Activated CD8-positive, alpha-beta T cell treated with anti-CD3 and anti-CD28 coated beads, Interleukin-2, amount 10 ng/mL, durations not matched to agents 7 days and 5 days (primary cell): ENCODE results near the gene RELT. TPM values are rescaled to one million over a fixed set of nuclear protein-coding genes. Genes with fewer than 3 reads are reported as not detected.

Source experiments
- ATAC-seq: fragments of 150-1000 bp; cut with Tn5 transposase; one replicate; pipeline ENCODE4 v1.10.0; 2021; ENCODE audit warnings: moderate library complexity
- CTCF ChIA-PET: fragments of 350-600 bp; sonication (Branson Sonifier 250); formaldehyde crosslinking; loops from one replicate; lab custom pipeline; 2021; ENCODE audit warnings: antibody characterized with exemption; lab: Charles Lee
- POLR2A ChIA-PET: fragments of 350-600 bp; sonication (Branson Sonifier 250); formaldehyde crosslinking; loops from one replicate; lab custom pipeline; 2021; ENCODE audit warnings: antibody characterized with exemption; lab: Charles Lee
- DNase-seq: peaks from one replicate; pipeline ENCODE4 v3.0.0-alpha.2; 2020
- H3K27ac Mint-ChIP-seq: one replicate; pipeline ENCODE4 v1.8.0; 2021; ENCODE audit warnings: mild to moderate bottlenecking, mixed read lengths
- H3K27me3 Mint-ChIP-seq: one replicate; pipeline ENCODE4 v1.8.0; 2021; ENCODE audit warnings: low read depth, mixed read lengths
- H3K36me3 Mint-ChIP-seq: one replicate; pipeline ENCODE4 v1.8.0; 2021; ENCODE audit warnings: low read depth, mixed read lengths
- H3K4me1 Mint-ChIP-seq: one replicate; pipeline ENCODE4 v1.8.0; 2021; ENCODE audit warnings: low read depth, mixed read lengths
- H3K4me3 Mint-ChIP-seq: one replicate; pipeline ENCODE4 v1.8.0; 2021; ENCODE audit warnings: mild to moderate bottlenecking, mixed read lengths
- H3K9me3 Mint-ChIP-seq: one replicate; pipeline ENCODE4 v1.8.0; 2022; ENCODE audit warnings: mixed read lengths; ENCODE audit not compliant: insufficient read depth
- total RNA-seq, 2 experiments: library from RNA; stranded (reverse); gene quantifications; one replicate each; pipeline ENCODE4 v1.2.3, GENCODE V29; 2021

Gene RELT
- total RNA-seq, 2 experiments from 2014 or later: 28.6 to 33.2 TPM

- H3K36me3 Mint-ChIP-seq: no peaks in the 10 kb centered on the region
- H3K9me3 Mint-ChIP-seq: no peaks in the 10 kb centered on the region
- H3K4me3 Mint-ChIP-seq: no peak overlapping the region
- no peak for DNase-seq
- ATAC-seq: no peak
- no peak overlapping the region for H3K27ac Mint-ChIP-seq
- no peaks in the 10 kb centered on the region for H3K27me3 Mint-ChIP-seq
- CTCF ChIA-PET: interaction anchor here (0.9 to 5.5 kb wide), 3 partner anchors 11 to 30 kb away, joined by 3 to 59 read pairs (median 4); no protein-coding TSS in a partner anchor
- POLR2A ChIA-PET: no interaction called here
- H3K4me1 Mint-ChIP-seq: peaks cover 35% of the 10 kb centered on the region
These were observed 13.1 kb upstream of the RELT start for GRCh38 chr11:73363147-73363546.

- no peaks in the 10 kb centered on the region for H3K36me3 Mint-ChIP-seq
- DNase-seq (no peak), ATAC-seq (no peak)
- H3K9me3 Mint-ChIP-seq: no peaks in the 10 kb centered on the region
- H3K4me1 Mint-ChIP-seq: peaks cover 35% of the 10 kb centered on the region
- peak overlapping the region; percentile 97 for H3K27ac Mint-ChIP-seq
- CTCF ChIA-PET: interaction anchor here (0.7 to 5.5 kb wide), 5 partner anchors 9 to 28 kb away, joined by 3 to 59 read pairs (median 5); no protein-coding TSS in a partner anchor
- POLR2A ChIA-PET: interaction anchor here (0.6 to 2.3 kb wide), 4 partner anchors 9 to 361 kb away, joined by 3 to 7 read pairs (median 5); partner anchors contain the start of gene RELT
- H3K4me3 Mint-ChIP-seq: peak overlapping the region; percentile 36
- H3K27me3 Mint-ChIP-seq: no peaks in the 10 kb centered on the region
These were observed 10.6 kb upstream of the RELT start for GRCh38 chr11:73365352-73366264.

GRCh38 chr11:73366265-73366610 is 10.0 kb upstream of the RELT start:
- Mint-ChIP-seq H3K4me3 (peak overlapping the region; percentile 36), H3K27me3 (no peaks in the 10 kb centered on the region), H3K36me3 (no peaks in the 10 kb centered on the region), H3K9me3 (no peaks in the 10 kb centered on the region), H3K27ac (peak overlapping the region; percentile 97), H3K4me1 (peaks cover 35% of the 10 kb centered on the region)
- POLR2A ChIA-PET: interaction anchor here (0.7 to 2.3 kb wide), 4 partner anchors 9 to 53 kb away, joined by 4 to 7 read pairs (median 5); partner anchors contain the start of gene RELT
- DNase-seq (peak; percentile 65), ATAC-seq (peak; percentile 86)
- CTCF ChIA-PET: interaction anchor here (1.4 to 5.5 kb wide), 4 partner anchors 9 to 27 kb away, joined by 3 to 59 read pairs (median 6); no protein-coding TSS in a partner anchor

- Mint-ChIP-seq H3K36me3 (no peaks in the 10 kb centered on the region), H3K4me1 (peaks cover 40% of the 10 kb centered on the region), H3K4me3 (no peak overlapping the region), H3K27ac (peak overlapping the region; percentile 97), H3K9me3 (no peaks in the 10 kb centered on the region), H3K27me3 (no peaks in the 10 kb centered on the region)
- ChIA-PET POLR2A (interaction anchor here (0.7 to 2.3 kb wide), 4 partner anchors 8 to 394 kb away, joined by 4 to 7 read pairs (median 5); partner anchors contain the start of genes RAB6A and RELT), CTCF (interaction anchor here (0.8 to 5.5 kb wide), 3 partner anchors 16 to 242 kb away, joined by 3 to 59 read pairs (median 3); no protein-coding TSS in a partner anchor)
- DNase-seq (no peak), ATAC-seq (no peak)
These were observed 9.2 kb upstream of the RELT start for GRCh38 chr11:73366953-73367352.

GRCh38 chr11:73367482-73368024 is 8.6 kb upstream of the RELT start:
- no peak for DNase-seq
- Mint-ChIP-seq H3K4me3 (no peak overlapping the region), H3K27me3 (no peaks in the 10 kb centered on the region), H3K4me1 (peaks cover 46% of the 10 kb centered on the region), H3K27ac (peak overlapping the region; percentile 97), H3K9me3 (no peaks in the 10 kb centered on the region), H3K36me3 (no peaks in the 10 kb centered on the region)
- no peak for ATAC-seq
- ChIA-PET POLR2A (interaction anchor here (0.7 to 2.3 kb wide), 2 partner anchors 9 to 394 kb away, joined by 5 to 7 read pairs; partner anchors contain the start of genes RAB6A and RELT), CTCF (interaction anchor here (1.1 to 5.5 kb wide), 3 partner anchors 16 to 26 kb away, joined by 3 to 59 read pairs (median 4); no protein-coding TSS in a partner anchor)

GRCh38 chr11:73372375-73372993 is 3.7 kb upstream of the RELT start:
- peak overlapping the region; percentile 58 for H3K27ac Mint-ChIP-seq
- H3K4me1 Mint-ChIP-seq: peaks cover 36% of the 10 kb centered on the region
- no peaks in the 10 kb centered on the region for H3K9me3 Mint-ChIP-seq
- POLR2A ChIA-PET: interaction anchor here (0.6 to 1.4 kb wide), 2 partner anchors 19 to 21 kb away, joined by 3 to 5 read pairs; no protein-coding TSS in a partner anchor
- CTCF ChIA-PET: interaction anchor here (1.1 to 4.1 kb wide), 4 partner anchors 12 to 288 kb away, joined by 5 to 33 read pairs (median 11); no protein-coding TSS in a partner anchor
- no peak for DNase-seq
- H3K27me3 Mint-ChIP-seq: no peaks in the 10 kb centered on the region
- H3K36me3 Mint-ChIP-seq: peaks cover 7% of the 10 kb centered on the region
- H3K4me3 Mint-ChIP-seq: no peak overlapping the region
- no peak for ATAC-seq

- Mint-ChIP-seq H3K4me1 (peaks cover 48% of the 10 kb centered on the region), H3K27ac (peak overlapping the region; percentile 5), H3K9me3 (no peaks in the 10 kb centered on the region), H3K27me3 (no peaks in the 10 kb centered on the region), H3K36me3 (peaks cover 15% of the 10 kb centered on the region), H3K4me3 (no peak overlapping the region)
- CTCF ChIA-PET: interaction anchor here (0.6 to 3.9 kb wide), 5 partner anchors 9 to 23 kb away, joined by 3 to 33 read pairs (median 4); no protein-coding TSS in a partner anchor
- DNase-seq (no peak), ATAC-seq (no peak)
- POLR2A ChIA-PET: interaction anchor here (1.1 kb wide), 1 partner anchor 8 kb away, joined by 5 read pairs; no protein-coding TSS in a partner anchor
These were observed 2.0 kb upstream of the RELT start for GRCh38 chr11:73374151-73374550.

- Mint-ChIP-seq H3K27me3 (no peaks in the 10 kb centered on the region), H3K9me3 (no peaks in the 10 kb centered on the region), H3K27ac (peak overlapping the region; percentile 99), H3K36me3 (peaks cover 15% of the 10 kb centered on the region), H3K4me1 (peaks cover 64% of the 10 kb centered on the region), H3K4me3 (peak overlapping the region; percentile 97)
- ATAC-seq: no peak
- ChIA-PET POLR2A (interaction anchor here (1.0 to 2.1 kb wide), 2 partner anchors 9 to 24 kb away, joined by 3 to 7 read pairs; no protein-coding TSS in a partner anchor), CTCF (interaction anchor here (1.0 to 3.9 kb wide), 3 partner anchors 9 to 25 kb away, joined by 4 to 33 read pairs (median 8); no protein-coding TSS in a partner anchor)
- DNase-seq: no peak
These were observed 404 bp upstream of the RELT start for GRCh38 chr11:73375830-73376159.

GRCh38 chr11:73376803-73377629 is 817 bp downstream of the RELT start:
- Mint-ChIP-seq H3K27me3 (no peaks in the 10 kb centered on the region), H3K9me3 (no peaks in the 10 kb centered on the region), H3K36me3 (peaks cover 15% of the 10 kb centered on the region), H3K27ac (peak overlapping the region; percentile 99), H3K4me3 (peak overlapping the region; percentile 97), H3K4me1 (peaks cover 67% of the 10 kb centered on the region)
- ChIA-PET POLR2A (interaction anchor here (1.0 to 2.1 kb wide), 6 partner anchors 8 to 22 kb away, joined by 3 to 7 read pairs (median 3); no protein-coding TSS in a partner anchor), CTCF (interaction anchor here (1.0 to 2.0 kb wide), 3 partner anchors 8 to 26 kb away, joined by 3 to 8 read pairs (median 4); no protein-coding TSS in a partner anchor)
- peak; percentile 32 for ATAC-seq
- DNase-seq: peak; percentile 74
